ENCODE results near the gene NCL. TPM values are rescaled to one million over a fixed set of nuclear protein-coding genes. Genes with fewer than 3 reads are reported as not detected.

Gene NCL
- polyA plus RNA-seq, 1 donor from 2014 or later: 101 TPM

GRCh38 chr2:231454361-231454791 is 9.9 kb downstream of the NCL start:
- Histone ChIP-seq H3K4me2 (ENCODE audit: low read length) (no peak overlapping the region), H3K9me3 (ENCODE audit: low read length) (no peaks in the 10 kb centered on the region), H4K20me1 (ENCODE audit: insufficient read depth) (no peaks in the 10 kb centered on the region), H3K79me2 (replicated peaks; ENCODE audit: insufficient read depth, low read length) (no peaks in the 10 kb centered on the region), H3K27ac (ENCODE audit: low read length) (no peak overlapping the region), H3K27me3 (ENCODE audit: insufficient read depth, low read depth, low read length) (no peaks in the 10 kb centered on the region), H3K9ac (ENCODE audit: low read length) (no peak overlapping the region), H2AFZ (ENCODE audit: low read depth, low read length) (no peak overlapping the region), H3K36me3 (ENCODE audit: insufficient read depth, low read length) (peaks cover 18% of the 10 kb centered on the region), H3F3A (ENCODE audit: insufficient read depth, low read length, poor library complexity, severe bottlenecking) (no peaks in the 10 kb centered on the region), H3K9me2 (ENCODE audit: insufficient read depth, low read length) (no peaks in the 10 kb centered on the region), H3K4me3 (ENCODE audit: low read length) (no peak overlapping the region)
- TF ChIP-seq RAD21 (conservative IDR thresholded peaks at IDR 0.05) (no peak), SMC3 (conservative IDR thresholded peaks at IDR 0.05; ENCODE audit: poor library complexity) (no peak), EP300 (conservative IDR thresholded peaks at IDR 0.05; ENCODE audit: poor library complexity, severe bottlenecking) (no peak), EZH2 (IDR thresholded peaks at IDR 0.05; ENCODE audit: borderline replicate concordance, insufficient read depth, low read length, poor library complexity, severe bottlenecking) (no peak), REST (IDR thresholded peaks at IDR 0.05; ENCODE audit: borderline replicate concordance) (no peak), MXI1 (conservative IDR thresholded peaks at IDR 0.05; ENCODE audit: poor library complexity, severe bottlenecking) (no peak), POLR2AphosphoS5 (IDR thresholded peaks at IDR 0.05) (no peak), TAF1 (IDR thresholded peaks at IDR 0.05; ENCODE audit: low read depth) (no peak)
- TF ChIP-seq, protein P1, sequence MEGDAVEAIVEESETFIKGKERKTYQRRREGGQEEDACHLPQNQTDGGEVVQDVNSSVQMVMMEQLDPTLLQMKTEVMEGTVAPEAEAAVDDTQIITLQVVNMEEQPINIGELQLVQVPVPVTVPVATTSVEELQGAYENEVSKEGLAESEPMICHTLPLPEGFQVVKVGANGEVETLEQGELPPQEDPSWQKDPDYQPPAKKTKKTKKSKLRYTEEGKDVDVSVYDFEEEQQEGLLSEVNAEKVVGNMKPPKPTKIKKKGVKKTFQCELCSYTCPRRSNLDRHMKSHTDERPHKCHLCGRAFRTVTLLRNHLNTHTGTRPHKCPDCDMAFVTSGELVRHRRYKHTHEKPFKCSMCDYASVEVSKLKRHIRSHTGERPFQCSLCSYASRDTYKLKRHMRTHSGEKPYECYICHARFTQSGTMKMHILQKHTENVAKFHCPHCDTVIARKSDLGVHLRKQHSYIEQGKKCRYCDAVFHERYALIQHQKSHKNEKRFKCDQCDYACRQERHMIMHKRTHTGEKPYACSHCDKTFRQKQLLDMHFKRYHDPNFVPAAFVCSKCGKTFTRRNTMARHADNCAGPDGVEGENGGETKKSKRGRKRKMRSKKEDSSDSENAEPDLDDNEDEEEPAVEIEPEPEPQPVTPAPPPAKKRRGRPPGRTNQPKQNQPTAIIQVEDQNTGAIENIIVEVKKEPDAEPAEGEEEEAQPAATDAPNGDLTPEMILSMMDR (IDR thresholded peaks at IDR 0.05; ENCODE audit: poor library complexity, severe bottlenecking): no peak

- Histone ChIP-seq H3K9me3 (ENCODE audit: low read length) (no peaks in the 10 kb centered on the region), H4K20me1 (ENCODE audit: insufficient read depth) (no peaks in the 10 kb centered on the region), H3K79me2 (replicated peaks; ENCODE audit: insufficient read depth, low read length) (no peaks in the 10 kb centered on the region), H2AFZ (ENCODE audit: low read depth, low read length) (no peak overlapping the region), H3K4me3 (ENCODE audit: low read length) (no peak overlapping the region), H3K4me2 (ENCODE audit: low read length) (no peak overlapping the region), H3K27ac (ENCODE audit: low read length) (peak overlapping the region; percentile 26), H3K27me3 (ENCODE audit: insufficient read depth, low read depth, low read length) (no peaks in the 10 kb centered on the region), H3K9me2 (ENCODE audit: insufficient read depth, low read length) (no peaks in the 10 kb centered on the region), H3K36me3 (ENCODE audit: insufficient read depth, low read length) (peaks cover 10% of the 10 kb centered on the region), H3K9ac (ENCODE audit: low read length) (no peak overlapping the region), H3F3A (ENCODE audit: insufficient read depth, low read length, poor library complexity, severe bottlenecking) (no peaks in the 10 kb centered on the region)
- TF ChIP-seq MXI1 (conservative IDR thresholded peaks at IDR 0.05; ENCODE audit: poor library complexity, severe bottlenecking) (no peak), POLR2AphosphoS5 (IDR thresholded peaks at IDR 0.05) (no peak), SMC3 (conservative IDR thresholded peaks at IDR 0.05; ENCODE audit: poor library complexity) (no peak), TAF1 (IDR thresholded peaks at IDR 0.05; ENCODE audit: low read depth) (no peak), REST (IDR thresholded peaks at IDR 0.05; ENCODE audit: borderline replicate concordance) (no peak), RAD21 (conservative IDR thresholded peaks at IDR 0.05) (no peak), EP300 (conservative IDR thresholded peaks at IDR 0.05; ENCODE audit: poor library complexity, severe bottlenecking) (no peak), EZH2 (IDR thresholded peaks at IDR 0.05; ENCODE audit: borderline replicate concordance, insufficient read depth, low read length, poor library complexity, severe bottlenecking) (no peak)
- TF ChIP-seq, protein P1 (IDR thresholded peaks at IDR 0.05; ENCODE audit: poor library complexity, severe bottlenecking): no peak
Observed at GRCh38 chr2:231452799-231453508, 11.3 kb downstream of the NCL start.

Measured in neural cell (in vitro differentiated cells).